IPS-NIHi7 (cell line): ENCODE results near the gene CFAP221.

ENCODE experiments used
- DNase-seq: peaks from one replicate; pipeline ENCODE4 v3.0.0; 2012; ENCODE audit warnings: mixed read lengths; ENCODE audit errors: extremely low spot score

Gene CFAP221

DNA sequence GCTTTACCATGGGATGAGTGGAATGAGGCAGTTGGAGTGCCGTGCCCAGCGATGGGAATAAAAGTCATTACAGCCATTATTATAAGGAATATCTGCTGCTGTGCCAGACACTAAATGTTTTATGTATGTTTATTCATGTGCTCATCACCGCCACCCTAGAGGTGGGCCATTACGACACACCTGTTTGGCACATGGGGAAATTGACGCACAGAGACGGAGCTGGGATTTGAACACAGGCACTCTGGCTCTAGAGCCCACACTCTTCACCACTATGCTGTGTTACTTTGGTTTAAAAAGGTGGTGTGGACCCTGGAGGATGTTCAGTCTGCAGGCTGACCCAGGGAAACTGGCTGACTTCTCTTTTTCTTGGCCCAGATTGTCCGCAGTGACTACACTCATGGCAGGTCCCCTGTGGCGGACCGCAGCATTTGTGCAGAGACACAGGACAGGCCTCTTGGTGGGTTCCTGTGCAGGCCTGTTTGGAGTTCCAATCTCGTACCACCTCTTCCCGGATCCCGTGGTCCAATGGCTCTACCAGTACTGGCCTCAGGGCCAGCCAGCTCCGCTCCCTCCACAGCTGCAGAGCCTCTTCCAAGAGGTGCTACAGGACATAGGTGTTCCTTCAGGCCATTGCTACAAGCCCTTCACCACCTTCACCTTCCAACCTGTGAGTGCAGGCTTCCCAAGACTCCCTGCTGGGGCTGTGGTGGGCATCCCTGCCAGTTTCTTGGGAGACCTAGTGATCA, 136.4 kb downstream of the CFAP221 start:
- no peak for DNase-seq

DNA sequence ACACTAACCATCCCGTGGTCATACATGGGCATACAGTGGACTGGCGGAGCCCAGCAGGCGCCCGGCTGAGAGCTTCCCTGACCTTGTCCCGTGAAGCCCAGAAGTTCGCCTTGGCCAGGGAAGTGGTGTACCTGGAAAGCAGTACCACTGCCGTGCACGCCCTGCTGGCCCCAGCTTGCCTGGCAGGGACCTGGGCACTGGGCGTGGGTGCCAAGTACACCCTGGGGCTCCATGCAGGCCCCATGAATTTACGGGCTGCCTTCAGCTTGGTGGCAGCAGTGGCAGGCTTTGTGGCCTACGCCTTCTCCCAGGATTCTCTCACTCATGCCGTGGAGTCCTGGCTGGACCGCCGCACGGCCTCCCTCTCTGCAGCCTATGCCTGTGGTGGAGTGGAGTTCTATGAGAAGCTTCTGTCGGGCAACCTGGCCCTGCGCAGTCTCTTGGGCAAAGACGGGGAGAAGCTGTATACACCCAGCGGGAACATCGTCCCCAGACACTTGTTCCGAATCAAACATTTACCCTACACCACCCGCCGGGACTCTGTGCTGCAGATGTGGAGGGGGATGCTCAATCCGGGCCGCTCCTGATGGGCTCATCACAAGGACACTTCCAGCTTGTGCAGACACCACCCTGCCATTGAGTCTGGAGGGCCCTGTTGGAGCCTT, 137.1 kb downstream of the CFAP221 start:
- no peak for DNase-seq

DNA sequence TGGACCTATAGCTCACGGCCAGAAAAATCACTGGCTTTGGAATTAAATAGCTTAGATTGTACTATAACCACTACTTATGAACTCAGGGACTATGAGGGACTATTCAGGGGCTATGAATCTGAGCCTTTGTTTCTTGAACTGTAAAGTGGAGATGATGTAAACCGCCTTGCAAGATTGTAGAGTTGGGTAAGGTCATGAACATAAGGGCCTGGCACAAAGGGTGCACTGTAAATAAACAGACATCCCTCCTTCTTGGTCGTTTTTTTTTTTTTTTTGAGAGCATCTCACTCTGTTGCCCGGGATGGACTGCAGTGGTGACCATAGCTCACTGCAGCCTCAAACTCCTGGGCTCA, 137.6 kb downstream of the CFAP221 start:
- DNase-seq = no peak

DNA sequence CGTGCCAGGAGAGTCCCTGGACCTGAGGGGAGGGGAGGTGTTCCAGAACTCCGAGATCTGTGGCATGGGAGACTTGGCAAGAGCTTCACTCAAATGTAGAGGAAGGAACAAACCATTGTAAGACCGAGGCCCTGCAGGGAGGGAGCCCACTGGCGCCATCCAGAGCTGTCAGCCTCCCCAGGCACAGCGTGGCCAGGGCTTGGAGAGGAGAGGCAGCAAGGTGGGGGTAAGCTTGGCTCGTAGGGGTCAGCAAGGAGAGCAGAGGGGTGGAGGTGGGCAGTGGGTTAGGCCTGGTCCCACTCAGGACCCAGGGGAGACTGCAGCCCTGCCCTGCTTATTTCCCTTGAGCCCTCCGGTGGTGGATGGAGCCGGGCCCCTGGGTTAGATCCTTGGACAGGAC, 138.3 kb downstream of the CFAP221 start:
- DNase-seq = no peak

DNA sequence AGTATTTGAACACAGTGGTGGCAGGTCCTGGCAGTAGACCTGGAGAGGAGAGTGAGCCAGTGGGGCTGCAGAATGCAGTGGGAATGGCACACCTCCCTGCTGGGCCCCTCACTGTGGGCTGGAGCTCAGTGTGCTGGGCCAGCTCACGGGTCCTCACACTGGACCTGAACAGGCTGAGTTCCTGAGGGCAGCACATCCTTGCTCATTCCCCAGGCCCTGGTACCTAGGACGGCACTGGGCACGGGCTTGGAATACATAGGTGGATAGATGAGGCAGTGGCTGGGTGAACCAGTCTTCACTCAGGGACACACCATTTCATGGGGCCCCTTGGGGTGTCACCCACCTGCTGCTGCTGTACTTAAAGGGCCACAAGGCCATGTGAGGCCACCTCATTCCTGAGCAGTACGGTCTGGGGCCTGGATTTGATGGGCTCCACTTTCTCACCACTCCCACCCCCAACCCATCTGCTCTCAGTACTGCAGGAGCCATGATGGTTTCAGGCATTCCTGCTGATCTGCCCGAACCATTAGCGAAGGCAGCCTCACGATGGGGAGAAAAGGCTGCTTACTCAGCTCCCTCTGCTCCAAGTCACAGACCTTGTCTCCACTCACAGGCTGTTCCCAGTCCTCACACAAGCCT, 138.9 kb downstream of the CFAP221 start:
- DNase-seq = no peak

DNA sequence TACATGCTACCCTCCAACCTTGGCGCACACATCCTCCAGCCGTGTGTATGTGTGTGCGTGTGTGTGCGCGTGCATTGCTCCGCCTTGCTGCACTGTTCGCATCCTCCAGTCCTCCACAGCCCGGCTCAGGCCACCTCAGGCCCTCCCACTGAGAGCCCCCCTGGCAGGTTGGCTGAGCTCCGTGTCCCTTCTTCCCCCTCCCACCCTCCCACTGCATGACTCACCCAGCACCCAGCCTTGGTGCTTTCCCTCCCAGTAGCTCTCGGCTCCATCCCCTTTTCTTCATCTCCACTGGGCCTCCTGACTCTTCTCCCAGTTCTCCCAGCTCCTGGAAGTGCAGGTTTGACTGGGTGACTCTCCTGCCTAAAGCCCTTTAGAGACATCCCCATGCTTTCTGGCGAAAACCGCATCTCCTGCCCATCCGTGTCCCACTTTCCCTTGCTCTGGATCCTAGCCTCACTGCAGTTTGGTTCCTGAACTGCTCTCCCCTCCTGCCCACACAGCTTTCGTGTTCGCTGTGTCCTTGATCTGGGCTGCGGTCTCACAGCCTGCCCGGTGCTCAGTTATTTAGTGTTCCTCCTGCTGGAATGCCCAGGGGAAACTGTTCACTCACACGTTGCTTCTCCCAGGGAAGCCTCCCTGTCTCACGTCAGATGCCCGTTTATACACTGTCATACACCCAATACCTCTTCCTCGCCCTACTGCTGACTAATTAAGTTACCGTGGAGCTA, 139.6 kb downstream of the CFAP221 start:
- no peak for DNase-seq

DNA sequence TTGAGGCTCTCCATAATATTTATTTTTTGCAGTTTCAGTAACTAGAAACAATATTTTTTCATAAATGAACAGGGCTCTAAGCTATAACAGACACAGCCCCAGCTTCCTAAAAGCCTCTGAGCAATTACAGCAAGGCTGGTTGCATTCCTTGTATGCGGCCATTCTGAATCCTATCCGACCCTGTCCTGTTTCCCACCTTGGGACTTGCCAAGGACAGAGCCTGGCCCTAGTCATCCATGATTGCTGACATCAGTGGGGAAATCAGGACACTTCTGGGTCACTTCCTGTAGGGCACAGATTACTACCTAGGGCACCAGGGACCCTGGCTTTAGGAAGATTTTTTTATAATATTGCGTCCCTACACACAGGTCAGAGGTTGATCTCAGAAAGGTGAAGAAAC, 140.3 kb downstream of the CFAP221 start:
- DNase-seq = no peak

DNA sequence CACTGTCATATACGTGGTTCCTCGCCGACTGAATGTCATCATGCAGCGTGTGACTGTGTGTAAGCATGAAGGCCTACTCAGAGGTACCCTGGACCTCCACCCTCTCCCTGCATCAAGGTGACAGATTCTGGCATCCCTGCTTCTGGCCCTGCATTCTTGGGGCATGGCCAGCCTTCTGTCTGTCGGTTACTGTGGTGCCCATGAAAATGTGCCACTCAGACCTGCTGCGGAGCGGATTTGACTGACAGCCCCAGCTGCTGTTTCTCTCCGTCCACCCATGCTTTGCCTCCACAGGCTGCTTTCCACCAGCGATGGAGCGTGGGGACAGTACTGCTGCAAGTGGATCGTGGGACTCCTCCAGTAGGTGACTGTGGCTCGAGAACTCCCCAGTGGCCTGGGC, 144.4 kb downstream of the CFAP221 start:
- no peak for DNase-seq

DNA sequence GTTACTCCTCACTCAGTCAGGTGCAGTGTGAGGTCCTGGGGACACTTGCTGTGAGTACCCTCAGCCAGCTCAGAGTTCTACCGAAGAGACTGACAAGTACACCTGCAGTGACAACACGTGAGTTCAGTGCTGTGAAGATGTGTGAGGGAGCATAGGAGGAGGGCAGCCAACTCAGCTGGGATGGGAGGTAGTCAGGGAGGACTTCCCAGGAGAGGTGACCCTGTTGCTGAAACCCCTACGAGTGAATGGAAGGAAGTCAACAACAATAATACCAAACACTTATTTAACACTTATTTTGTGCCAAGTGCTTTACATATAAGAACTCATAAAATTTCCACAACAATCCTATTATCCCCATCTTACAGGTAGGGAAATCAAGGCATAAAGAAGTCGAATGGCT, 145.0 kb downstream of the CFAP221 start:
- no peak for DNase-seq

DNA sequence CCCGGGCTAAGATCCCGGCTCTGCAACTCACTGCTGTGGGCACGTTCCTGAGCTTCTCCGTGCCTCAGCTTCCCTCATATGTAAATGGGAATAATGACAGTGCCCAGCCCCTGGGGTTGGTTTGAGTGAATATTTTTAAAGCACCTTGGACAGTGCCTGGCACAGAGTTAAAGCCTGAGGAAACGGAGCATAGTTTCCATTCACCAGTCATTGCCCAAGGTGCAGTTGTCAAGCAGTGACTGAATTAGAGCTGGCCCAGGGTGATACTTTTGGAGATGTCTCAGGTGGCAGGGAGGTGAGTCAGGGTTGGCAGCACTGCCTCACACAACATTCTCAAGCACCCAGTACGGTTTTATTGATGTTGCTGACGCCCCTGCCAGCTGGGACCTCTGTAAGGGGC, 146.9 kb downstream of the CFAP221 start:
- no peak for DNase-seq

DNA sequence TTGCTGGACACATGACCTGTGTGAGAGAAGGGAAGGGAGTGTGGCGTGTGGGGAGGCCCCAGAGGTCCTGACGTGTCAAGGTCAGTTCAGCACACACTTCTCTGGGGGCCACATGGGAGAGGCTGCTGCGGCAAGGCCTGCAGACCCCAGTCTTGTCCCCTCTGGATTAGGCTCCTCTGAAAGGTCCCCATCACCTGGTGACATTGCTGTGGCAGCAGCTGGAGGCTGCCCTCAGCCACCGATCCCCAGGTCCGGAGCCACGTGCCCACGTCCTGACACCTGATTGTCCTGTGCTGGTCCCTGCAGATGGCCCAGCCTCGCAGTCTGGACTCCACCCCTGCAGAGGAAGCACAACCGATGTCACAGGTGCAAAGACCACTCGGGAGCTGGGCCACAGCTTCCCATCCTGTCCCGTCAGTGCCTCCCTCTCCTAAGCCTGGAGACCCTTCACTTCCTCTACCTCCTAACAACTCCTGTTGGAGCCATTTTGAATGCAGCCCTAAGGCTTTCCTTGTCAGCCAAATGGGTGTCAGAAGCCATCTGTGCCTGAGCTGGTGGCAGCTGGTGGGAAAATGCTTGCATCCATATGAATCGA, 147.5 kb downstream of the CFAP221 start:
- DNase-seq = no peak

DNA sequence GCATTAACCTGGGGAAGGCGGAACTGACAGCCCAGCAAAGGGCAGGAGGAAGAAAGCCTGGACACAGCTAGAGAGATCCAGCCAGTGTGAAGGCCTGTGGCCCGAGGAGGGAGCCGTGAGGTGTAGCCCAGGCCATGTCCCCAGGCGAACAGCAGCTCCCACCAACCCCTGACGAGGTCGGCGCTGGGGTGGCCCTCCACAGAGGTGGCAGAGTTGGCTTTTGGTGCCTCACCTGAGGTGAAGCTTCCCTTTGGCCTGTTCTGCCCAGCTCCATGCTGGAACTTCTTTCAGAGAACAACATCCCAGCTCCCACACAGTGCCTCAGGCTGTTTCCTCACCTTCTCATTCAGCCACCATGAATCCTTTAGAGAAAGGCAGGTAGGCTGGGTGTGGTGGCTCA, 148.1 kb downstream of the CFAP221 start:
- no peak for DNase-seq

DNA sequence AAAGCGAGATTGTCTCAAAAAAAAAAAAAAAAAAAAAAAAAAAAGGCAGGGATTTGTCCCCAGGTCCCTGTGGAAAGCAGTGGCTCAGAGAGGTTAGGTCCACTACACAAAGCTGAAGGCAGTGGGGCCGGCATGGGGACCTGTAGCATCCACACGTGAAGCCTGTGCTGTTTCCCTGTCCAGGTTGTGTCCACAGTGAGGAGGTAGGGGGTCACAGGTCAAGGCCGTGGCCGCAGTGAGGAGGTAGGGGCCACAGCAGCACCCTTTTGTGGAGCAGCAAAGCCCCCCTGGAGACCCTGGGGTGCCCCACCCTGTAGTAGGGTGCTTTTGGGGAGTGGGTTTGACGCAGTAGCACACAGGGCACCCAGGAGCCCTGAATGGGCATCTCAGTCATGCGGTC, 148.7 kb downstream of the CFAP221 start:
- DNase-seq = no peak

DNA sequence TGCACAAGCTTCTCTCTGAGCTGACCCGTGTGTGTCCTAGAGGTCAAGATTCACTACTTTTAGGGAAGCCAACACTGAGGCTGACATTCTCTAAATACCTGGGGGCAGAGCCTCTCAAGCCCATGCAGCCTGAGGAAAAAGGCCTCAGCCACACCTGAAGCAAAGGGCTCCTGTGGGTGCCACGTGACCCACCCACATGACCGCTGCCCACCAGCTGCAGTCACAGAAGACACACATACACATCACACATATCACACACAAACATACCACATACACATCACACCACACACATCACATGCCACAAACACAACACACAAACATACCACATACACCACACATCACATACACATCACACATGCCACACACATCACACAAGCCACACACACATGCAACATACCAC, 149.3 kb downstream of the CFAP221 start:
- no peak for DNase-seq

DNA sequence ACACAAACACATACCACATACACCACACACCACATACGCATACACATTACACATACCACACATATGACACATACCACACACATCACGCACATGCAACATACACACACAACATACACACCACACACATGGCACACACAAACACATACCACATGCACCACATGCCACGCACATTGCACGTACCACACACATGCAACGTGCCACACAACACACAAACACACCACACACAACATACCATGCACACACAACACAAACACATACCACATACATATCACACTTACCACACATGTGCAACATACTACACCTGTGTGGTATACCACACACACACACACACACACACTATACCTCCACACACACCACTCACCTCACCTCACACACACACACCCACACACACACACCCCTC, 149.7 kb downstream of the CFAP221 start:
- no peak for DNase-seq

DNA sequence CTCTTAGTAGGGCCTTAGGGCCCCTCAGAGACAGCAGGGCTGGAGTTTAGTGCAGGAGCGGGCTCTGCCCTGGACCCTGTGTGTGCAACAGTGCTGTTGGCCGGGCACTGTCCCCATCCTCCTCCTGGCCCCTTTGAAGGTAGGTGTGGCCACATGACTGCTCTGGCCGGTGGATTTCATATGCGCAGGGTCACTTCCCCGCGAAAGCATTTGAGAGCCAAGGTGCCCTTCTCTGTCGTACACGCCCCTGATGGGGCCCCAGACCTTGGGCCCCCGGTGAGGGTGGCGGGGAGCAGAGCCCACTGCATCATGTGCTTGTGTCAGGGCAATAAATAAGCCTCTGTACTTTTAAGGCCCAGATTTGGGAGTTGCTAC, 150.2 kb downstream of the CFAP221 start:
- DNase-seq = no peak

DNA sequence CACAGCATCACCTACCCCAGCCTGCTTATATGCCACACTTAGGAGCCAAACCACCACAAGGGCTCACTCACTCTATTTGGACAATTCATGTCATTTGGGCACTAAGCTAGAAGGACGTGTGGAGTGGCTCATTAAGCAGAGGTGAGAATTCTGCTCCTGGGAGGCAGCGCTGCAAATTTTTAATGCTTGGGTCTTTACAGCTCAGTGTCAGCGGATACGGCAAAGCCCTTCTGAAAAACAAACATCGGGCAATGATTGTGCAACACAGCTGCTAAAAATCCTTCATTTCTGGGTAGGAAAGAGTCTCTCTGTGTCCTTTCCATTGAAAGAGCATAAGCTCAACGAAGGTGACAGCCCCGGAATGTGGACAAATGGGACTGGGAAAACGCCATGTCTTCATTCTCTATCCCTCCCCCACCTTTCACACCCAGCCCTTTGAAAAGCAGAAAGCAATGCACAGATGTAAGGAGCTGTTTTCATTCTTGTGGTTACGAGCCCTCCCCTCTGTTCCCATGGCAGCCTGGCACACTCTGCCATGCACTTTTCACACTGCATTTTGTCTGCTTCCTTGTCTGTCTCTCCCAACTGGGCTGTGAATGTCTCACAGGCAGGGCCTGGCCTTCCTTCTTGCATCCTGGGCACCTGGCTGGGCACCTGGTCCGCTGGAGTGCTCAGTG, 150.7 kb downstream of the CFAP221 start:
- no peak for DNase-seq

DNA sequence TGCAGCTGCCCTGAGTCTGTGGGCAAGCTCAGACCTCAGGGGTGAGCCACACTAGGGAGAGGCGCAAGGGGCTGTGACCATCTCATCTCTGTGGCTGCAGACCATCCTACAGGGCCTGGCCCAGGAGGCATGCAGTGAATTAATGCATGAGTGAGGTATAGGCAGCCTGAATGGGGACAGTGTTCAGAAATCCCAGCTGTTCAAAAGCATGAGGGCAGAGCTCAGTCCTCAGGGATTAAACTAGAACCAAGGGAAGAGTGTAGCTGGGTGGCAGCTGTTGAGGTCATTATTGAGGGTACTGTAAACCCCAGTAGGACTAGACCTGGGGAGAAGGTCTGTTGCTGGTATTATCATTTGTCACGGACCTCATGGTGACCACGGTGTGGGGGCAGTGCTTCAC, 151.8 kb downstream of the CFAP221 start:
- no peak for DNase-seq

DNA sequence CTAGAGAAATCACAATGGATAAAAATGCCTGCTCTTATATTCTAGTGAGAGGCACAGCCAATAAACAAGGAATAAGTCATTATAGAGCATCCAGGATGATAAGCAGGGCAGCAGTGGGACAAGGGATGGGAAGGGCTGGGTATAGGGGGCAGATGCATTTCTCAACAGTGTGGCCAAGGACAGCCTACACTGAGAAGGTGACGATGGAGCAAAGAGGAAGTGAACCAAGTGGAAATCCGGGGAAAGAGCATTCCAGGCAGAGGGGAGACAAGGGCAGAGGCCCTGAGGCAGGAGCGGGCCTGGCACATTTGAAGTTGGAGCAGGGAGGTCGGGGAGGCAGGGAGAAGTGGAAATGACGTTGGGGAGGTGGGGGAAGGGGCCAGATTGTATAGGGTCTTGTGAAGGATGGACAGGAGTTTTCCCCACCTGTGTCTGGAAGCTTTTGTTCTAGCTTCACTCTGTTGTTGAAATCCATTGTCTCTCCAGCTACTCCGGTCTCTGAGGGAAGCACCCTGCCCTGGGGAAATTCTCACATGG, 152.3 kb downstream of the CFAP221 start:
- no peak for DNase-seq

DNA sequence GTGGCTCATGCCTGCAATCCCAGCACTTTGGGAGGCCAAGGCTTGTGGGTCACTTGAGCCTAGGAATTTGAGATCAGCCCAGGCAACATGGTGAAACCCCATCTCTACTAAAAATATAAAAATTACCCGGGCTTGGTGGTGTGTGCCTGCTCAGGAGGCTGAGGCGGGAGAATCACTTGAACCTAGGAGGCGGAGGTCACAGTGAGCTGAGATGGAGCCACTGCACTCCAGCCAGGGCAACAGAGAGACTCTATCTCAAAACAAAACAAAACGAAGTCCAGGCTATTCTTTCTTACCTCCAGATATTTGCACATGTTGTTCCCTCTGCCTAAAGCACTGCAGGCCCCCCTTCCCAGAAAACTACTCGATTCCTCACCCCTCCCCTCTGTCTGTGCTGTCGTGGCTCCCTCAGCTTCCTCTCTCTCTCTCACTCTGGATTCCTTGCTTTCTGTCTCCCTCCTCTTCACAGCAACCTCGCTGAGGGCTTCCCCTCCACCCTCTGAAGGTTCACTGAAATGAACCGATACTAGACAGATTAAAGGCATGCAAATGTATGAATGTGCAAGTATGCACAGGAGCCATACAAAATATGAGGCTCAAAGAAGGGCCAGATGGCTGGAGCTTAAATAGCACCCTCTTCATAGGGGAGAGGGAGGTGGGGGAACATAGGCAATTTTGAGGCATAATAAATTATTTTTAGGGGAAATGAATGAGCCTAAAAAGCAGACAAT, 153.2 kb downstream of the CFAP221 start:
- DNase-seq = no peak

DNA sequence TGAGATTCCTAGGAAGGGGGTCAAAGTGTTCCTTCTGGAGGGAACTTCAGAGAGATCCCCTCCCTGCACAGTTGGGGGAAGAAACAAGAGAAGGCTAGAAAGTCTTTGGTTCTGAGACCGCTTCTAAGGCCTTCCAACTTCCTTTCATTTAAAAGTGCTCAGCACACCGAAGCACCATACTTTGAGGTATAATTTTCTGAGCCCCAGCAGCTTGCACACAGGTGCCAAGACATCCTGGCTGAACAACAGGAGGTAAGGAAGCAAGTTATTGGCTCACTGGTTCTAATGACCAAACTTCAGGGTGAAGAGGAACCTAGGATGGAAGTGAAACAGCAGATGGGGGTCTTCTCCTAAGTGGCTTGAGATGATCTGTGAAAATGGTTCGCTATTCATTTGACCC, 154.0 kb downstream of the CFAP221 start:
- DNase-seq = no peak
